Measurements from ENCODE around the gene SPAM1. TPM values are rescaled to one million over a fixed set of nuclear protein-coding genes. Genes with fewer than 3 reads are reported as not detected.

Gene SPAM1
- total RNA-seq, 2 donors from 2014 or later: not detected

DNA sequence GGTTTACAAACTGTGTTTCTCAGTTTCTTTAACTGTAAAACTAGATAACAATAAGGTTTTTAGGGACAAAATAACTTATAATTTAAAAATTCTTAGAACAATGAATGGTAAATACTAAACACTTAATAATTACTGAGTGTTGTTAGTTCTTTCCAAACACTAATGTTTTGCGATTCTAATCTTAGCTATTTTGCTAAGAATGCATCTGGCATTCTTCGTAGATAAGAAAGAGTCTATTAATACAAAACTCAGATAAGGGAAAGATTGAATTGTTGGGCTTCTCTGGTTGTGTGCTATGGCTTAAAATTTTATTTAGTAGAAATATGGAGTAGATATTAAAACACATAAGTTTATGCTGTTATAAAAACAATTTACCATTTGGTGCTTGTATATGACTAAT is 62.4 kb downstream of the SPAM1 start:
- H3K9me3 ChIP-seq: no peaks in the 10 kb centered on the region
- H3K36me3 ChIP-seq: no peaks in the 10 kb centered on the region
- no peaks in the 10 kb centered on the region for H3K27me3 ChIP-seq
- no peak overlapping the region for H3K9ac ChIP-seq (ENCODE audit: low read depth in 2 of 2, low read length in 2 of 2)
- no peaks in the 10 kb centered on the region for H3K4me1 ChIP-seq
- H3K4me3 ChIP-seq: no peak overlapping the region
- H3K27ac ChIP-seq: no peak overlapping the region
- TF ChIP-seq, protein P1, sequence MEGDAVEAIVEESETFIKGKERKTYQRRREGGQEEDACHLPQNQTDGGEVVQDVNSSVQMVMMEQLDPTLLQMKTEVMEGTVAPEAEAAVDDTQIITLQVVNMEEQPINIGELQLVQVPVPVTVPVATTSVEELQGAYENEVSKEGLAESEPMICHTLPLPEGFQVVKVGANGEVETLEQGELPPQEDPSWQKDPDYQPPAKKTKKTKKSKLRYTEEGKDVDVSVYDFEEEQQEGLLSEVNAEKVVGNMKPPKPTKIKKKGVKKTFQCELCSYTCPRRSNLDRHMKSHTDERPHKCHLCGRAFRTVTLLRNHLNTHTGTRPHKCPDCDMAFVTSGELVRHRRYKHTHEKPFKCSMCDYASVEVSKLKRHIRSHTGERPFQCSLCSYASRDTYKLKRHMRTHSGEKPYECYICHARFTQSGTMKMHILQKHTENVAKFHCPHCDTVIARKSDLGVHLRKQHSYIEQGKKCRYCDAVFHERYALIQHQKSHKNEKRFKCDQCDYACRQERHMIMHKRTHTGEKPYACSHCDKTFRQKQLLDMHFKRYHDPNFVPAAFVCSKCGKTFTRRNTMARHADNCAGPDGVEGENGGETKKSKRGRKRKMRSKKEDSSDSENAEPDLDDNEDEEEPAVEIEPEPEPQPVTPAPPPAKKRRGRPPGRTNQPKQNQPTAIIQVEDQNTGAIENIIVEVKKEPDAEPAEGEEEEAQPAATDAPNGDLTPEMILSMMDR (IDR thresholded peaks at IDR 0.05): no peak
- intact Hi-C loops (cut with DNase I): no loop called here
- DNase-seq: no peak

DNA sequence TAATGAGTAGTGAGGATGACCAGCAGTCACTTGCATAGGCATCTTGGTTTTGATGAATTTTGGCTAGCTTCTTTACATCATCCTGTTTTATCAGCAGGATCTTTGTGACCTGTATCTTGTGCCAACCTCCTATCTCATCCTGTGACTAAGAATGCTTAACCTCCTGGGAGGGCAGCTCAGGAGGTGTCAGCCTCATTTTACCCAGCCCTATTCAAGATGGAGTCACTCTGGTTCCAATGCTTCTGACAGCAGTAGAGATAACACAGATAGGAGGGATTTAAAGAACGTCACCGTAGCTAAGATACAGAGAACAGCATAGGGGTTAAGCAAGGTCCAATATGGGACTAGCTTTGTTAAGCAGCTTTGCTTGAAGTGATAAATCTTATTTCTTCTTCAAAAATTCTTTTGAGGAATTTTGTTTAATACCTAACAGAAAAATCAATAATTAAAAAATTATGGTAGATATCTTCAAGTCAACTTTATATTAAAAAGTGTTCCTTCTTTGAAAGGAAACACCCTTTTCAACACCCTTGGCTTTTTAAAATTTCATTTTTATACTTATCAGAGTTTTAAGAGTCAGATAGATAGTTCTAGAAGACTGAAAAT is 68.0 kb downstream of the SPAM1 start:
- Histone ChIP-seq H3K9me3 (no peaks in the 10 kb centered on the region), H3K4me1 (no peaks in the 10 kb centered on the region), H3K36me3 (no peaks in the 10 kb centered on the region), H3K9ac (ENCODE audit: low read depth in 2 of 2, low read length in 2 of 2) (no peak overlapping the region), H3K4me3 (no peak overlapping the region), H3K27me3 (no peaks in the 10 kb centered on the region), H3K27ac (no peak overlapping the region)
- DNase-seq: no peak
- TF ChIP-seq, protein P1 (IDR thresholded peaks at IDR 0.05): no peak
- intact Hi-C loops (cut with DNase I): no loop called here

DNA sequence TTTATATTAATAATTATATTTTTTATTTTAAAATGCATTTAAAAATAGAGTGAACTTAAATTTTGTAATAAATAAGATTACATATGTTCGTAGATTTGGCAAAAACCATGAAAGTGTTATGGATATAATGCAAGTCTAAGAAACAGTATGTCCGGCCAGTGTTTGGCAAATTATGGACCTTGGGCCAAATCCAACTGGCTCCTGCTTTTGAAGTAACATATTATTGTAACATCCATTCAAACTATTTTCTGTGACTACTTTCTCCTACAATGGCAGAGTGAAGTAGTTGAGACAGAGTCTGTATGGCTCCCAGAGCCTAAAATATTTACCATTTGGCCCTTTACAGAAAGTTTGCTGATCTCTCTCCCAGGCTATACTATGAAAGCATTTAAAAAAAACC is 69.0 kb downstream of the SPAM1 start:
- TF ChIP-seq, protein P1 (IDR thresholded peaks at IDR 0.05): no peak

DNA sequence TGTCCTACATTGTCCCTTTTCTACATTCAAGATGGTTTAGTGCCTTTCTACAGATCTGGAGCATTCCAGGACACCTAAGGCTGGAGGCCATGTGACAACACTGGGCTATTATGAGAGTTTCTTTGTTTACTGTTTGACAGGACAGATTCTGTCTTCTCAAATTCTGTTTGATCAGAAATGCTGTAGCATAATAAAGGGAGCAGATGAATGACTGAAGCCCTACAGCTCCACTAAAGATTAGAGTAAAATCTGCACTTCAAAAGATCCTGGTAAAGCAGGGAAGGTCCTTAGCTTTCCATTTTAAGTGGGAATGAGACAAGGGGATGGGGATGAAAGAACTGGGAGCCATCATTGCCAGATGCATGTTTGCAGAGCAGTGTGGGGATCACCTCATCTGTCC is 69.4 kb downstream of the SPAM1 start:
- no peaks in the 10 kb centered on the region for H3K4me1 ChIP-seq
- TF ChIP-seq, protein P1 (IDR thresholded peaks at IDR 0.05): no peak
- H3K27ac ChIP-seq: no peak overlapping the region
- H3K9me3 ChIP-seq: no peaks in the 10 kb centered on the region
- H3K9ac ChIP-seq (ENCODE audit: low read depth in 2 of 2, low read length in 2 of 2): no peak overlapping the region
- no peaks in the 10 kb centered on the region for H3K36me3 ChIP-seq
- H3K4me3 ChIP-seq: no peak overlapping the region
- no peaks in the 10 kb centered on the region for H3K27me3 ChIP-seq
- DNase-seq: no peak
- intact Hi-C loops (cut with DNase I): no loop called here

More for the DNA sequence above, 69.0 kb downstream of the SPAM1 start:
- no peak overlapping the region for H3K9ac ChIP-seq (ENCODE audit: low read depth in 2 of 2, low read length in 2 of 2)
- no peaks in the 10 kb centered on the region for H3K36me3 ChIP-seq
- no peaks in the 10 kb centered on the region for H3K4me1 ChIP-seq
- H3K4me3 ChIP-seq: no peak overlapping the region
- no peaks in the 10 kb centered on the region for H3K9me3 ChIP-seq
- intact Hi-C loops (cut with DNase I): no loop called here
- no peak overlapping the region for H3K27ac ChIP-seq
- DNase-seq: no peak
- H3K27me3 ChIP-seq: no peaks in the 10 kb centered on the region

DNA sequence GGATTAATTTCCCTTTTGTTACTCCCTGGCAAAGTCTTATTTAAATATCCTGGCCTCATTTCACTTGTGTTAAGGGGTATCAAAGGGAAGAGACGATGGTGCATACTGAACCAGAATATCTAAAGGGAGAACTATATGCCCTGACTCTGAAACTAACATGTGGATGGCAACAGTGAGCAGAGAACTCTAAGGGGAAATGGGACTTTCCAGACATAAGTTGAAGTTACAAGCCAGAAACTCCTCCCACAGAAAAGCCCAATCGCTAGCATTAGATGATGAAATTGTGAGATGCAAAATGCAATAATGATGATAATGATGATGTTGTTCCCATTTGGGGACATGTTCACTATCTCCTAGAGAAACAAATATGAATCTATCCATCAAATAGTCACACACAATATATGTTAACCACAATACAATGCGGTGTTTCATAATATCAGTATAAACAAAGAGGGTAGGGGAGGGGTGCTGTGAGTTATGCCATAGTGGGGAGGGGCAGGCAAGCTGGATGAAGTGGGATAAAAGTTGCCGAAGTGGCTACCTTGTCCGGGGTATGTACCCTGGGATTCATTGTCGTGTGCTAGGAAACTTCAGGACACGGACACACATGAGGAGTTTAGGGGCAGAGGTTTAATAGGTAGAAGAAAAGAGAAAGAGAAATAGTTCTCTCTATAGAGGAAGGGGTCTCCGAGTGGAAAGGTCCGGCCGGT is 70.7 kb downstream of the SPAM1 start:
- intact Hi-C loops (cut with DNase I): no loop called here
- TF ChIP-seq, protein P1 (IDR thresholded peaks at IDR 0.05): no peak
- H3K4me3 ChIP-seq: no peak overlapping the region

More for the DNA sequence above, 70.7 kb downstream of the SPAM1 start:
- Histone ChIP-seq H3K4me1 (no peaks in the 10 kb centered on the region), H3K36me3 (no peaks in the 10 kb centered on the region), H3K9ac (ENCODE audit: low read depth in 2 of 2, low read length in 2 of 2) (no peak overlapping the region), H3K27me3 (no peaks in the 10 kb centered on the region), H3K27ac (no peak overlapping the region), H3K9me3 (no peaks in the 10 kb centered on the region)
- no peak for DNase-seq
